Upper lobe of right lung (tissue), 1 donor: ENCODE results near the gene GAL3ST2. TPM values are rescaled to one million over a fixed set of nuclear protein-coding genes. Genes with fewer than 3 reads are reported as not detected.

ENCODE experiments used
- ATAC-seq: fragments of 200-7000 bp; cut with Tn5 transposase; one replicate; pipeline ENCODE4 v1.9.1; 2020; ENCODE audit warnings: mild to moderate bottlenecking, moderate library complexity
- DNase-seq: peaks from one replicate; pipeline ENCODE4 v3.0.0-alpha.2; 2020
- H3K27ac ChIP-seq: fragments of 200-600 bp; one replicate; pipeline ENCODE4 v1.8.0; 2022
- H3K27me3 ChIP-seq: fragments of 200-600 bp; one replicate; pipeline ENCODE4 v1.8.0; 2022; ENCODE audit warnings: mild to moderate bottlenecking
- H3K36me3 ChIP-seq: fragments of 200-600 bp; one replicate; pipeline ENCODE4 v1.8.0; 2022
- H3K4me1 ChIP-seq: fragments of 200-600 bp; one replicate; pipeline ENCODE4 v1.8.0; 2022
- H3K4me3 ChIP-seq: fragments of 200-600 bp; one replicate; pipeline ENCODE4 v1.8.0; 2022; ENCODE audit warnings: mild to moderate bottlenecking
- H3K9me3 ChIP-seq: fragments of 200-600 bp; one replicate; pipeline ENCODE4 v1.8.0; 2022
- CTCF ChIP-seq: fragments of 200-600 bp; IDR thresholded peaks from one replicate; pipeline ENCODE4 v1.8.0; 2022; ENCODE audit warnings: antibody characterized with exemption
- intact Hi-C: fragments of 100-400 bp; cut with DNase I; formaldehyde crosslinking; loops from one replicate; pipeline ENCODE4 v1.11.0; 2022
- total RNA-seq: library from RNA; stranded (reverse); fragmentation: NEBNext Ultra II Directional; extraction: Animal tissue kit (Norgen Biotek cat#: 25700); gene quantifications from one replicate; pipeline ENCODE4 v1.2.1, GENCODE V29; 2021
- donor health status: DM: no; HTN: yes; CAD: no; lungs with severe emphysema.

GAL3ST2 gene
- total RNA-seq, 1 donor from 2014 or later: not detected

DNA sequence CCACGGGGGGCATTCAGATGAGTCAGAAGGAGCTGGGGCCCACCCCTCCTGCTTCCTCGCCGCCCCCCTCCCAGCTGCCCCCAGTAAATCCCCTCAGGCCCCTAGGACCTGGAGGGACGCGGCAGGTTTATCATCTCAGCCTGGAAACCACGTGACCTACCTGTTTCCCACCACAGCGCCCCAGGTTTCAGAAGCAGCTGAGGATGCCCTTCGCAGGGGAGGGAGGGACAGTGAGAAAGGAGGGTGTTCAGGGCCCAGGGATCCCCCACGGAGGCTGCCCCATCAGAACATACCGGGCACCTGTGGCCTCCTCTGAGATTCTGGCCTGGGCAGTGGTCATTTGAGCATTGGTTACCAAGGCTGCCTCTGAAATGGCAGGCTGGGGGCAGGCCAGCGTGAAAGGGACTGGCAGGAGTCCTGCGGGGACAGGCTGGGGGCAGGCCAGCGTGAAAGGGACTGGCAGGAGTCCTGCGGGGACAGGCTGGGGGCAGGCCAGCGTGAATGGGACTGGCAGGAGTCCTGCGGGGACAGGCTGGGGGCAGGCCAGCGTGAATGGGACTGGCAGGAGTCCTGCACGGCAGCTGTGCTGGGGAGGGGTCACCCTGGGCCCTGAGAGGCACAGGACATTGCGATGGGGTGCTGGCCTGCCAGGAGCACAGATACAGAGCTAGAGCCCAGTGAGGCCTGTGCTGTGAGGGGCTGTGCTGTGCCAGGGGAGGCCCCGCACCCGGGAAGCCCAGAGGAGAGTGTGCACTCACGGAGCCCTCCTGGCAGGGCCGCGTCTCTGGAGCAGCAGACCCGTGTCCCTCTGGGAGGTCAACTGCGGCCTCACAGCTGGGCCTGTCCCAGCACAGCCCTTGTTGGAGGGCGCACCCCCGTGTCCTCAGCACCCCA is 33.9 kb downstream of the GAL3ST2 start:
- Histone ChIP-seq H3K9me3 (no peaks in the 10 kb centered on the region), H3K27me3 (no peaks in the 10 kb centered on the region), H3K4me3 (no peak overlapping the region), H3K4me1 (no peaks in the 10 kb centered on the region), H3K36me3 (no peaks in the 10 kb centered on the region), H3K27ac (no peak overlapping the region)
- intact Hi-C loops: no loop called here
- ATAC-seq: peak; percentile 11
- TF ChIP-seq CTCF: no peak
- DNase-seq: peak; percentile 43

GRCh38 chr2:241811201-241811951 is 34.8 kb downstream of the GAL3ST2 start:
- ATAC-seq (no peak), DNase-seq (peak; percentile 63)
- H3K9me3 ChIP-seq: no peaks in the 10 kb centered on the region

DNA sequence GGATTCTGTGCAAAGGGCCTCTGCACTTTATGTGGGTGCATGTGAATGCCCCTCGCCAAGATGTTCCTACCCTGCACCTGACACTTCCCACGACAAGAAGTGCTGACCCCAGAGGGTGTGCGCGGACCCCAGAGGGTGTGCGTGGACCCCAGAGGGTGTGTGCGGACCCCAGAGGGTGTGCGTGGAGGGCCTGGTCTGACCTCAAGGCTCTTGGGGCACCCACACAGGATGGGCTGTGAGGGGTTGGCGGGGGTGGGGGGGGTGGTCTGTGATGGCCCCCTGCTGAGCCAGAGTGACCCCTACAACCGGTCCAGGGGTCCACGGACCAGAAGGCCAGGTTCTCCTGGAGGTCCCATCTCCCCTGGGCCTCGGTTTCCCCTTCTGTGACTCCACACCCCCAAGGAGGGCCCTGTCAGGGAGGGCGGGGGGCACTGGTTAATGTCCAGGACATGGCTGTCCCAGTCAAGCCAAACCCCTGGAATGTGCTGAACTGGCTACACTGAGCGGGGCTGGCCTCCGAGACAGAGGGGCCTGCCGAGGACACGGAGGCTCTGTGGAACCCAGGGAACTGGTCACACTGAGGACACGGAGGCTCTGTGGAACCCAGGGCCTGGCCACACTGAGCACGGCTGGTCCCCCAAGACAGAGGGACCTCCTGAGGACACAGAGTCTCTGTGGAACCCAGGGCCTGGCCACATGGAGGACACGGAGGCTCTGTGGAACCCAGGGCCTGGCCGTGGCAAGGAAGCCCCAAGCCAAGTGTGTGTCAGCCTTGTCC is 35.5 kb downstream of the GAL3ST2 start:
- H3K27ac ChIP-seq: no peak overlapping the region
- H3K4me1 ChIP-seq: no peaks in the 10 kb centered on the region
- H3K4me3 ChIP-seq: no peak overlapping the region
- no peaks in the 10 kb centered on the region for H3K27me3 ChIP-seq
- H3K36me3 ChIP-seq: no peaks in the 10 kb centered on the region
- intact Hi-C loops: no loop called here
- TF ChIP-seq CTCF: no peak
- no peaks in the 10 kb centered on the region for H3K9me3 ChIP-seq
- DNase-seq (peak; percentile 57), ATAC-seq (no peak)

More at GRCh38 chr2:241811201-241811951, 34.8 kb downstream of the GAL3ST2 start:
- no peak overlapping the region for H3K4me3 ChIP-seq
- H3K36me3 ChIP-seq: no peaks in the 10 kb centered on the region
- intact Hi-C loops: no loop called here
- no peaks in the 10 kb centered on the region for H3K4me1 ChIP-seq
- no peaks in the 10 kb centered on the region for H3K27me3 ChIP-seq
- H3K27ac ChIP-seq: no peak overlapping the region
- TF ChIP-seq CTCF: no peak

- peak; percentile 66 for DNase-seq
- no peak overlapping the region for H3K4me3 ChIP-seq
- intact Hi-C loops: no loop called here
- ATAC-seq: no peak
- TF ChIP-seq CTCF: no peak
- H3K27ac ChIP-seq: no peak overlapping the region
- H3K27me3 ChIP-seq: no peaks in the 10 kb centered on the region
- no peaks in the 10 kb centered on the region for H3K9me3 ChIP-seq
- no peaks in the 10 kb centered on the region for H3K4me1 ChIP-seq
- H3K36me3 ChIP-seq: no peaks in the 10 kb centered on the region
Observed at GRCh38 chr2:241812730-241813643, 36.4 kb downstream of the GAL3ST2 start.
